ENCODE measurements around the gene WDR74.

WDR74 gene

GRCh38 chr11:62811659-62812058, 27.7 kb downstream of the WDR74 start:
- Histone ChIP-seq H3K27me3 (ENCODE audit: control insufficient read depth, insufficient read depth, low read length) (no peaks in the 10 kb centered on the region), H3K9me3 (ENCODE audit: control insufficient read depth, insufficient read depth, low read length) (no peaks in the 10 kb centered on the region), H3K36me3 (ENCODE audit: control insufficient read depth, insufficient read depth, low read length) (no peaks in the 10 kb centered on the region), H3K4me3 (ENCODE audit: low read length) (no peak overlapping the region), H3K4me1 (ENCODE audit: control insufficient read depth, insufficient read depth, low read length) (no peaks in the 10 kb centered on the region), H3K27ac (ENCODE audit: low read length) (no peak overlapping the region)
- no CpG with 5 or more reads among the region's 2 CpGs for WGBS (ENCODE audit: insufficient coverage, insufficient read length)
- no peak for DNase-seq (ENCODE audit: low read depth, low spot score)

GRCh38 chr11:62810748-62811147, 28.6 kb downstream of the WDR74 start:
- no peak overlapping the region for H3K4me3 ChIP-seq (ENCODE audit: low read length)
- no peak overlapping the region for H3K27ac ChIP-seq (ENCODE audit: low read length)
- H3K4me1 ChIP-seq (ENCODE audit: control insufficient read depth, insufficient read depth, low read length), result no peaks in the 10 kb centered on the region
- H3K27me3 ChIP-seq (ENCODE audit: control insufficient read depth, insufficient read depth, low read length), result no peaks in the 10 kb centered on the region
- H3K36me3 ChIP-seq (ENCODE audit: control insufficient read depth, insufficient read depth, low read length), result no peaks in the 10 kb centered on the region
- DNase-seq (ENCODE audit: low read depth, low spot score), result no peak
- WGBS (ENCODE audit: insufficient coverage, insufficient read length), result no CpG with 5 or more reads among the region's 1 CpG
- H3K9me3 ChIP-seq (ENCODE audit: control insufficient read depth, insufficient read depth, low read length), result no peaks in the 10 kb centered on the region

- H3K27me3 ChIP-seq (ENCODE audit: control insufficient read depth, insufficient read depth, low read length), result no peaks in the 10 kb centered on the region
- no peak for DNase-seq (ENCODE audit: low read depth, low spot score)
- WGBS (ENCODE audit: insufficient coverage, insufficient read length), result no CpG with 5 or more reads among the region's 5 CpGs
- no peak overlapping the region for H3K4me3 ChIP-seq (ENCODE audit: low read length)
- H3K27ac ChIP-seq (ENCODE audit: low read length), result no peak overlapping the region
- no peaks in the 10 kb centered on the region for H3K9me3 ChIP-seq (ENCODE audit: control insufficient read depth, insufficient read depth, low read length)
- H3K36me3 ChIP-seq (ENCODE audit: control insufficient read depth, insufficient read depth, low read length), result peaks cover 4% of the 10 kb centered on the region
- H3K4me1 ChIP-seq (ENCODE audit: control insufficient read depth, insufficient read depth, low read length), result no peaks in the 10 kb centered on the region
Measured at GRCh38 chr11:62806611-62807121, 32.7 kb downstream of the WDR74 start.

- H3K27ac ChIP-seq (ENCODE audit: low read length), result no peak overlapping the region
- no peak for DNase-seq (ENCODE audit: low read depth, low spot score)
- peaks cover 11% of the 10 kb centered on the region for H3K36me3 ChIP-seq (ENCODE audit: control insufficient read depth, insufficient read depth, low read length)
- no CpG with 5 or more reads among the region's 12 CpGs for WGBS (ENCODE audit: insufficient coverage, insufficient read length)
- no peaks in the 10 kb centered on the region for H3K27me3 ChIP-seq (ENCODE audit: control insufficient read depth, insufficient read depth, low read length)
- no peaks in the 10 kb centered on the region for H3K4me1 ChIP-seq (ENCODE audit: control insufficient read depth, insufficient read depth, low read length)
- peak overlapping the region; percentile 55; the same call in 1 of the 2 replicates for H3K4me3 ChIP-seq (ENCODE audit: low read length)
- H3K9me3 ChIP-seq (ENCODE audit: control insufficient read depth, insufficient read depth, low read length), result no peaks in the 10 kb centered on the region
Measured at GRCh38 chr11:62805961-62806441, 33.4 kb downstream of the WDR74 start.

GRCh38 chr11:62805076-62805892, 34.1 kb downstream of the WDR74 start, which contains the start of gene NXF1:
Gene NXF1, minus strand, starts transcription at chr11:62805440. Its CDS starts 84 bp downstream, at chr11:62805356.
- Histone ChIP-seq H3K9me3 (ENCODE audit: control insufficient read depth, insufficient read depth, low read length) (no peaks in the 10 kb centered on the region), H3K4me3 (ENCODE audit: low read length) (peak within 1 kb of the TSS; percentile 70; the same call in 1 of the 2 replicates), H3K27ac (ENCODE audit: low read length) (no peak within 1 kb of the TSS), H3K27me3 (ENCODE audit: control insufficient read depth, insufficient read depth, low read length) (no peaks in the 10 kb centered on the region), H3K36me3 (ENCODE audit: control insufficient read depth, insufficient read depth, low read length) (peaks cover 14% of the 10 kb centered on the region), H3K4me1 (ENCODE audit: control insufficient read depth, insufficient read depth, low read length) (no peaks in the 10 kb centered on the region)
- no CpG with 5 or more reads among the region's 77 CpGs for WGBS (ENCODE audit: insufficient coverage, insufficient read length)
- DNase-seq (ENCODE audit: low read depth, low spot score), result peak; percentile 79

GRCh38 chr11:62804310-62805075, 34.9 kb downstream of the WDR74 start:
- no peaks in the 10 kb centered on the region for H3K9me3 ChIP-seq (ENCODE audit: control insufficient read depth, insufficient read depth, low read length)
- H3K27me3 ChIP-seq (ENCODE audit: control insufficient read depth, insufficient read depth, low read length), result no peaks in the 10 kb centered on the region
- no peak for DNase-seq (ENCODE audit: low read depth, low spot score)
- H3K4me1 ChIP-seq (ENCODE audit: control insufficient read depth, insufficient read depth, low read length), result no peaks in the 10 kb centered on the region
- H3K27ac ChIP-seq (ENCODE audit: low read length), result no peak overlapping the region
- peak overlapping the region; percentile 70; the same call in 1 of the 2 replicates for H3K4me3 ChIP-seq (ENCODE audit: low read length)
- peaks cover 20% of the 10 kb centered on the region for H3K36me3 ChIP-seq (ENCODE audit: control insufficient read depth, insufficient read depth, low read length)
- no CpG with 5 or more reads among the region's 14 CpGs for WGBS (ENCODE audit: insufficient coverage, insufficient read length)

GRCh38 chr11:62801071-62801470, 38.3 kb downstream of the WDR74 start:
- Histone ChIP-seq H3K27ac (ENCODE audit: low read length) (no peak overlapping the region), H3K9me3 (ENCODE audit: control insufficient read depth, insufficient read depth, low read length) (no peaks in the 10 kb centered on the region), H3K4me3 (ENCODE audit: low read length) (no peak overlapping the region), H3K27me3 (ENCODE audit: control insufficient read depth, insufficient read depth, low read length) (no peaks in the 10 kb centered on the region), H3K4me1 (ENCODE audit: control insufficient read depth, insufficient read depth, low read length) (no peaks in the 10 kb centered on the region), H3K36me3 (ENCODE audit: control insufficient read depth, insufficient read depth, low read length) (peaks cover 30% of the 10 kb centered on the region)
- WGBS (ENCODE audit: insufficient coverage, insufficient read length), result no CpG with 5 or more reads among the region's 4 CpGs
- DNase-seq (ENCODE audit: low read depth, low spot score), result no peak

GRCh38 chr11:62799486-62799885, 39.9 kb downstream of the WDR74 start:
- Histone ChIP-seq H3K4me3 (ENCODE audit: low read length) (no peak overlapping the region), H3K9me3 (ENCODE audit: control insufficient read depth, insufficient read depth, low read length) (no peaks in the 10 kb centered on the region), H3K27me3 (ENCODE audit: control insufficient read depth, insufficient read depth, low read length) (no peaks in the 10 kb centered on the region), H3K36me3 (ENCODE audit: control insufficient read depth, insufficient read depth, low read length) (peaks cover 32% of the 10 kb centered on the region), H3K27ac (ENCODE audit: low read length) (no peak overlapping the region), H3K4me1 (ENCODE audit: control insufficient read depth, insufficient read depth, low read length) (no peaks in the 10 kb centered on the region)
- no CpG with 5 or more reads among the region's 10 CpGs for WGBS (ENCODE audit: insufficient coverage, insufficient read length)
- DNase-seq (ENCODE audit: low read depth, low spot score), result no peak

GRCh38 chr11:62796281-62796680, 43.1 kb downstream of the WDR74 start:
- peaks cover 32% of the 10 kb centered on the region for H3K36me3 ChIP-seq (ENCODE audit: control insufficient read depth, insufficient read depth, low read length)
- H3K9me3 ChIP-seq (ENCODE audit: control insufficient read depth, insufficient read depth, low read length), result no peaks in the 10 kb centered on the region
- H3K4me1 ChIP-seq (ENCODE audit: control insufficient read depth, insufficient read depth, low read length), result peaks cover 1% of the 10 kb centered on the region; the same call in 1 of the 2 replicates
- no CpG with 5 or more reads among the region's 7 CpGs for WGBS (ENCODE audit: insufficient coverage, insufficient read length)
- no peaks in the 10 kb centered on the region for H3K27me3 ChIP-seq (ENCODE audit: control insufficient read depth, insufficient read depth, low read length)
- no peak overlapping the region for H3K4me3 ChIP-seq (ENCODE audit: low read length)
- no peak for DNase-seq (ENCODE audit: low read depth, low spot score)
- H3K27ac ChIP-seq (ENCODE audit: low read length), result no peak overlapping the region

- H3K9me3 ChIP-seq (ENCODE audit: control insufficient read depth, insufficient read depth, low read length), result no peaks in the 10 kb centered on the region
- no CpG with 5 or more reads among the region's 8 CpGs for WGBS (ENCODE audit: insufficient coverage, insufficient read length)
Measured at GRCh38 chr11:62794201-62794775, 45.1 kb downstream of the WDR74 start.

More at GRCh38 chr11:62794201-62794775, 45.1 kb downstream of the WDR74 start:
- Histone ChIP-seq H3K27ac (ENCODE audit: low read length) (no peak overlapping the region), H3K36me3 (ENCODE audit: control insufficient read depth, insufficient read depth, low read length) (peaks cover 20% of the 10 kb centered on the region; the same call in 1 of the 2 replicates), H3K4me3 (ENCODE audit: low read length) (no peak overlapping the region), H3K4me1 (ENCODE audit: control insufficient read depth, insufficient read depth, low read length) (peaks cover 1% of the 10 kb centered on the region; the same call in 1 of the 2 replicates), H3K27me3 (ENCODE audit: control insufficient read depth, insufficient read depth, low read length) (no peaks in the 10 kb centered on the region)
- no peak for DNase-seq (ENCODE audit: low read depth, low spot score)
